ENCODE measurements around the gene LDOC1.

DNA sequence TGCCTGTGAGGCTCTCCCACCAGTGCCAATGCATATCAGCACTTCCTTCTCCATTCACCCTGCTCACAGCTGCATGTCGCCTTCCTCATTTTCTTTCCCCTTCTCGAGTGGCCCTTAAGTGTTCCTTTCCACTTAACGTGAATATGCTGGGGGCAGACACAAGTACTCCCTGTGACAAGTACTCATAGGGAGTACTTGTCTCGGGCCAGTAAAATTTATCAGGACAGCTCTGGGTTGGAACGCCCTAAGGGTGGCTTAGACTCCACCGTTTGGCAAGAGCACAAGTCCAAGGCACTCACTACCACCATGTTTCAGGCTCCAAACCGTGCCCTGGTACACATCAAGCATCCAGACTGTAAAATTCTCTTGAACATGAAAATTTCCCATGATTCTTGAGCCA is 3.9 kb upstream of the LDOC1 start:
- TF ChIP-seq RCOR1 (IDR thresholded peaks at IDR 0.05; ENCODE audit: insufficient replicate concordance, low read length) = no peak
- TF ChIP-seq, protein P1, sequence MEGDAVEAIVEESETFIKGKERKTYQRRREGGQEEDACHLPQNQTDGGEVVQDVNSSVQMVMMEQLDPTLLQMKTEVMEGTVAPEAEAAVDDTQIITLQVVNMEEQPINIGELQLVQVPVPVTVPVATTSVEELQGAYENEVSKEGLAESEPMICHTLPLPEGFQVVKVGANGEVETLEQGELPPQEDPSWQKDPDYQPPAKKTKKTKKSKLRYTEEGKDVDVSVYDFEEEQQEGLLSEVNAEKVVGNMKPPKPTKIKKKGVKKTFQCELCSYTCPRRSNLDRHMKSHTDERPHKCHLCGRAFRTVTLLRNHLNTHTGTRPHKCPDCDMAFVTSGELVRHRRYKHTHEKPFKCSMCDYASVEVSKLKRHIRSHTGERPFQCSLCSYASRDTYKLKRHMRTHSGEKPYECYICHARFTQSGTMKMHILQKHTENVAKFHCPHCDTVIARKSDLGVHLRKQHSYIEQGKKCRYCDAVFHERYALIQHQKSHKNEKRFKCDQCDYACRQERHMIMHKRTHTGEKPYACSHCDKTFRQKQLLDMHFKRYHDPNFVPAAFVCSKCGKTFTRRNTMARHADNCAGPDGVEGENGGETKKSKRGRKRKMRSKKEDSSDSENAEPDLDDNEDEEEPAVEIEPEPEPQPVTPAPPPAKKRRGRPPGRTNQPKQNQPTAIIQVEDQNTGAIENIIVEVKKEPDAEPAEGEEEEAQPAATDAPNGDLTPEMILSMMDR (conservative IDR thresholded peaks at IDR 0.05; ENCODE audit: low read depth, low read length) = no peak
- TF ChIP-seq CHD1 (IDR thresholded peaks at IDR 0.05; ENCODE audit: low read depth, low read length) = no peak
- TF ChIP-seq MAZ (IDR thresholded peaks at IDR 0.05; ENCODE audit: borderline replicate concordance, low read depth, low read length) = no peak
- no peak for TF ChIP-seq BHLHE40 (IDR thresholded peaks at IDR 0.05; ENCODE audit: low read depth, low read length)
- no peak for TF ChIP-seq FOS (IDR thresholded peaks at IDR 0.05; ENCODE audit: low read depth, low read length)
- TF ChIP-seq USF2 (IDR thresholded peaks at IDR 0.05; ENCODE audit: low read depth, low read length) = no peak
- no peak for TF ChIP-seq NFE2L2 (IDR thresholded peaks at IDR 0.05; ENCODE audit: low read depth, low read length)
- TF ChIP-seq POLR2A (IDR thresholded peaks at IDR 0.05; ENCODE audit: low read depth, low read length) = no peak

All from IMR-90 (cell line).